GM21447 (cell line): ENCODE data around the gene CRTAP.
"Not testable (repeated sequence)": the region's sequence is repeated elsewhere in the genome, so short reads cannot be mapped to it uniquely, and the experiment has no call there.

Source experiments
- ATAC-seq: cut with Tn5 transposase; IDR thresholded peaks from one replicate; pipeline ENCODE4 v1.9.1; 2021; ENCODE audit not compliant: unreplicated experiment

CRTAP gene

GRCh38 chr3:33173103-33173502, 59.3 kb downstream of the CRTAP start:
- ATAC-seq, result no peak

- ATAC-seq, result no peak
These were observed 59.9 kb downstream of the CRTAP start for GRCh38 chr3:33173672-33174071.

GRCh38 chr3:33174095-33174494, 60.3 kb downstream of the CRTAP start:
- ATAC-seq, result no peak

- ATAC-seq, result no peak
These were observed 61.0 kb downstream of the CRTAP start for GRCh38 chr3:33174711-33175414.

- no peak for ATAC-seq
These were observed 65.3 kb downstream of the CRTAP start for GRCh38 chr3:33179132-33179531.

GRCh38 chr3:33181229-33181628, 67.4 kb downstream of the CRTAP start:
- no peak for ATAC-seq

GRCh38 chr3:33181641-33182040, 67.8 kb downstream of the CRTAP start:
- ATAC-seq, result not testable (repeated sequence)

- ATAC-seq, result no peak
These were observed 71.0 kb downstream of the CRTAP start for GRCh38 chr3:33184863-33185262.

GRCh38 chr3:33186524-33187367, 72.9 kb downstream of the CRTAP start:
- no peak for ATAC-seq

- no peak for ATAC-seq
These were observed 73.5 kb downstream of the CRTAP start for GRCh38 chr3:33187368-33187634.

GRCh38 chr3:33194303-33194702, 80.5 kb downstream of the CRTAP start:
- no peak for ATAC-seq

- no peak for ATAC-seq
These were observed 82.7 kb downstream of the CRTAP start for GRCh38 chr3:33196538-33196937.
